GM12891 (cell line): ENCODE measurements around the gene PCK2.

ENCODE experiments used
- PAX5 ChIP-seq: IDR thresholded peaks from 2 replicates; pipeline ENCODE4 v1.6.1; 2011; ENCODE audit warnings: low read length, moderate library complexity, mild to moderate bottlenecking; ENCODE audit not compliant: insufficient read depth, severe bottlenecking
- POLR2A ChIP-seq: IDR thresholded peaks from 2 replicates; pipeline ENCODE4 v1.6.1; 2011; ENCODE audit warnings: low read depth, low read length, control low read depth
- POLR2AphosphoS5 ChIP-seq: IDR thresholded peaks from 2 replicates; pipeline ENCODE4 v1.6.1; 2011; ENCODE audit warnings: low read depth, low read length, control low read depth
- POU2F2 ChIP-seq: IDR thresholded peaks from 2 replicates; pipeline ENCODE4 v1.6.1; 2011; ENCODE audit warnings: low read depth, mild to moderate bottlenecking, control low read depth, low read length, moderate library complexity
- SPI1 ChIP-seq: IDR thresholded peaks from 2 replicates; pipeline ENCODE4 v1.6.1; 2011; ENCODE audit warnings: low read depth, low read length, control low read depth
- TAF1 ChIP-seq: IDR thresholded peaks from 2 replicates; pipeline ENCODE4 v1.6.1; 2011; ENCODE audit warnings: low read depth, low read length, control low read depth

DNA sequence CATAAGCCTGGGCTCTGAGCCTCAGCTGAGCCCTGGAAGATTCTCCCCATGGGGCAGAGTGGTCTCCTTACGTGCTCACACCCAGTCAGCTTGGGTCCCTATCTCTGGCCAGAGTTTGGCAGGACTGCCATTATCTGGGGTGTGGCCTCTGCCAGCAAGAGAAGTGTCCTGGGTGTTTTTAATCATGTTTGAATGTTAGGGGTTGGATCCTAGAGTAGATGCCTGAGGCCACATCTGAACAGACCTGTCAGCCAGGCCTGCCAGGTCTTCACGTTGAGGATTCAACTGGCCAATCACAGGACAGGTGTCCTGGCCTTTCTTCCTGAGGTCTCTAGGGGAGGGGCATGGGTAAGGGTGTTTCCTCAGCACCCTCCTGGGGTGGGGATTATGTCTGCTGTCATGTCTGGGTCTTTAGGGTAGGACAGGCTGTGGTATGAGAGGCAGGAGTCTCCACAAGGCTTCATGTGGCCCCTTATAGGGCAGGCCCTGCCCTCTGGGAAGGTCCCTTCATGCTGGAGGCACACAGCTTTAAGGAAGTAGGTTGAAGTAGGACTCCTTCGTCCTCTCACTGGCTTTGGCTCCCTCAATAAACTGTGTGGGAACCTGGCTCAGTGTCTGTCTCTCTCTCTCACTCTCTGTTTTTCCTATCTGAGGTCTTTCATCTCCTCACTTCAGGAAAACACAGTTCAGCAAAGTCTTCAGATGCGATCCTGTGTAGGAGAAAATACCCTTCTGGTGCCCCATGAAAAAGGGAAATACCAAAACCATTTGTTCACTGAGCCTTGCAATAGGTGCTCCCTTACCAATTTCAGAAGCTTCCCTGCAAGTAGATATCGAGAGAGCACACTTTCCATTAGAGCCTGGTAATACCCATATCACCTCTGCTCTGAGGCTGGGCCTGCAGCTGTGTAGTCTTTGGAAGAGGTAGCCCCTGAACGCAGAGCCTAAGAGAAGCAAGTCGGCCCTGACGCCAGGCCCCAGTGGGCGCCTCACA, 29.6 kb downstream of the PCK2 start:
- TF ChIP-seq POLR2A = no peak; the same call in 1 of the 2 replicates
- no peak; the same call in 1 of the 2 replicates for TF ChIP-seq POLR2AphosphoS5
- no peak for TF ChIP-seq TAF1
- no peak for TF ChIP-seq POU2F2
- TF ChIP-seq PAX5 = no peak
- TF ChIP-seq SPI1 = no peak
